SK-N-SH (cell line): ENCODE measurements around the gene PTPMT1. TPM values are rescaled to one million over a fixed set of nuclear protein-coding genes. Genes with fewer than 3 reads are reported as not detected.

Experiments
- CTCF ChIA-PET: fragments of 300-600, 350-600 bp; formaldehyde crosslinking; extraction: SDS; loops from one replicate; lab custom pipeline; 2021; lab: Yijun Ruan, JAX
- POLR2A ChIA-PET: fragments of 350-600 bp; sonication (Branson Sonifier 250); formaldehyde crosslinking; extraction: SDS; loops from one replicate; lab custom pipeline; 2020; ENCODE audit warnings: antibody characterized with exemption, inconsistent platforms; lab: Yijun Ruan, JAX
- DNase-seq: peaks from one replicate; pipeline ENCODE4 v3.0.0; 2012
- H2AFZ ChIP-seq: fragments of 200-600 bp; sonication (generic); 2 replicates; pipeline ENCODE4 v1.8.1; 2016; ENCODE audit warnings: antibody characterized with exemption, mild to moderate bottlenecking, low read depth
- H3F3A ChIP-seq: fragments of 200-600 bp; sonication (generic); replicated peaks from 2 replicates; pipeline ENCODE3; 2016; ENCODE audit warnings: antibody characterized with exemption, mild to moderate bottlenecking; ENCODE audit not compliant: insufficient read depth
- H3K27ac ChIP-seq, 2 experiments: fragments of 200-500 bp in 1 of 2; fragments of 200-600 bp in 1 of 2; sonication (Bioruptor generic) in 1 of 2; sonication (generic), shearing (Covaris generic) in 1 of 2; 2 replicates each; pipeline versions ENCODE4 v1.5.1 to v1.6.1; 2014 to 2016; ENCODE audit warnings: low read depth in 2 of 2, inconsistent platforms in 1 of 2, low read length in 1 of 2, mild to moderate bottlenecking in 1 of 2, mixed read lengths in 1 of 2
- H3K27me3 ChIP-seq: fragments of 200-600 bp; sonication (generic), shearing (Covaris generic); 2 replicates; pipeline ENCODE4 v1.6.1; 2016; ENCODE audit warnings: mixed run types; ENCODE audit not compliant: insufficient read depth
- H3K36me3 ChIP-seq, 2 experiments: fragments of 200-500 bp in 1 of 2; fragments of 200-600 bp in 1 of 2; sonication (Bioruptor generic) in 1 of 2; sonication (generic) in 1 of 2; replicated peaks in 1 of 2; 2 replicates each; pipeline versions ENCODE3 to v1.5.1; 2014 to 2016; ENCODE audit warnings: low read length in 1 of 2, mild to moderate bottlenecking in 1 of 2; ENCODE audit not compliant: insufficient read depth in 2 of 2, control insufficient read depth in 1 of 2
- H3K4me1 ChIP-seq, 2 experiments: fragments of 200-500 bp in 1 of 2; fragments of 200-600 bp in 1 of 2; sonication (Bioruptor generic) in 1 of 2; sonication (generic), shearing (Covaris generic) in 1 of 2; 2 replicates each; pipeline versions ENCODE4 v1.5.1 to v1.6.1; 2014 to 2016; ENCODE audit warnings: low read depth in 1 of 2, low read length in 1 of 2, mixed run types in 1 of 2; ENCODE audit not compliant: insufficient read depth in 2 of 2, control insufficient read depth in 1 of 2
- H3K4me2 ChIP-seq: fragments of 200-600 bp; sonication (generic), shearing (Covaris generic); 2 replicates; pipeline ENCODE4 v1.6.1; 2017; ENCODE audit warnings: mixed run types
- H3K4me3 ChIP-seq, 2 experiments: fragments of 200-500 bp in 1 of 2; fragments of 200-600 bp in 1 of 2; sonication (Bioruptor generic) in 1 of 2; sonication (generic), shearing (Covaris generic) in 1 of 2; 2 replicates each; pipeline versions ENCODE4 v1.5.1 to v1.8.1; 2014 to 2016; ENCODE audit warnings: low read depth in 2 of 2, inconsistent platforms in 1 of 2, low read length in 1 of 2, mild to moderate bottlenecking in 1 of 2, mixed read lengths in 1 of 2, moderate library complexity in 1 of 2
- H3K79me2 ChIP-seq: fragments of 200-600 bp; sonication (generic); 2 replicates; pipeline ENCODE4 v1.8.1; 2017; ENCODE audit warnings: mild to moderate bottlenecking; ENCODE audit not compliant: insufficient read depth
- H3K9ac ChIP-seq: fragments of 200-600 bp; sonication (generic); 2 replicates; pipeline ENCODE4 v1.6.1; 2017; ENCODE audit warnings: mixed run types
- H3K9me2 ChIP-seq: fragments of 200-600 bp; sonication (generic); 2 replicates; pipeline ENCODE4 v1.6.1; 2017; ENCODE audit warnings: mixed run types
- H3K9me3 ChIP-seq: fragments of 200-600 bp; sonication (generic); 2 replicates; pipeline ENCODE4 v1.6.1; 2017; ENCODE audit warnings: mixed run types, mild to moderate bottlenecking, moderate library complexity
- H4K20me1 ChIP-seq: fragments of 200-600 bp; sonication (generic); 2 replicates; pipeline ENCODE4 v1.6.1; 2017; ENCODE audit warnings: mild to moderate bottlenecking, mixed run types; ENCODE audit not compliant: insufficient read depth
- CTCF ChIP-seq: fragments of 200-600 bp; sonication (generic); IDR thresholded peaks from 2 replicates; pipeline ENCODE4 v1.6.1; 2017; ENCODE audit warnings: antibody characterized with exemption, mild to moderate bottlenecking, moderate library complexity
- ELF1 ChIP-seq: IDR thresholded peaks from 2 replicates; pipeline ENCODE4 v1.4.0; 2012
- EP300 ChIP-seq, 2 experiments: IDR thresholded peaks; 2 replicates each; pipeline versions ENCODE4 v1.4.0 to v1.6.1; 2012; ENCODE audit warnings: borderline replicate concordance in 1 of 2, low read depth in 1 of 2, low read length in 1 of 2
- EZH2phosphoT487 ChIP-seq: fragments of 200-600 bp; sonication (generic); IDR thresholded peaks from 2 replicates; pipeline ENCODE4 v1.6.1; 2017; ENCODE audit warnings: low read depth, mixed run types, mild to moderate bottlenecking, antibody characterized with exemption, moderate library complexity, borderline replicate concordance
- FOSL2 ChIP-seq: IDR thresholded peaks from 2 replicates; pipeline ENCODE4 v1.4.0; 2012; ENCODE audit warnings: low read depth, mild to moderate bottlenecking, moderate library complexity, borderline replicate concordance
- FOXJ3 ChIP-seq: sonication (generic); formaldehyde crosslinking; IDR thresholded peaks from 2 replicates; pipeline ENCODE4 v1.5.1; 2020; ENCODE audit warnings: mild to moderate bottlenecking, missing genetic modification reagents
- FOXM1 ChIP-seq: IDR thresholded peaks from 2 replicates; pipeline ENCODE4 v1.4.0; 2012; ENCODE audit warnings: low read depth, mild to moderate bottlenecking
- GABPA ChIP-seq: IDR thresholded peaks from 2 replicates; pipeline ENCODE4 v1.4.0; 2012; ENCODE audit warnings: low read depth, mild to moderate bottlenecking
- GATA2 ChIP-seq: sonication (generic); formaldehyde crosslinking; IDR thresholded peaks from 2 replicates; pipeline ENCODE4 v1.5.0; 2020; ENCODE audit warnings: mild to moderate bottlenecking, missing genetic modification reagents
- IRF3 ChIP-seq: fragments of 150-350 bp; IDR thresholded peaks from 2 replicates; pipeline ENCODE4 v1.6.1; 2016; ENCODE audit warnings: mild to moderate bottlenecking, low read depth, low read length
- JUND ChIP-seq: IDR thresholded peaks from 2 replicates; pipeline ENCODE4 v1.4.0; 2012
- MAX ChIP-seq: IDR thresholded peaks from 2 replicates; pipeline ENCODE4 v1.4.0; 2012; ENCODE audit warnings: low read depth
- MEF2A ChIP-seq: IDR thresholded peaks from 2 replicates; pipeline ENCODE4 v1.4.0; 2012; ENCODE audit warnings: low read depth, borderline replicate concordance
- MXI1 ChIP-seq: IDR thresholded peaks from 2 replicates; pipeline ENCODE4 v1.6.1; 2012; ENCODE audit warnings: mild to moderate bottlenecking, low read depth, low read length, improper control_type of control experiment
- NFIC ChIP-seq: IDR thresholded peaks from 2 replicates; pipeline ENCODE4 v1.4.0; 2012; ENCODE audit warnings: borderline replicate concordance
- NRF1 ChIP-seq: IDR thresholded peaks from 2 replicates; pipeline ENCODE4 v1.6.1; 2012; ENCODE audit warnings: low read depth, mild to moderate bottlenecking, low read length
- RCOR1 ChIP-seq: fragments of 150-350 bp; IDR thresholded peaks from 2 replicates; pipeline ENCODE4 v1.6.1; 2017; ENCODE audit warnings: antibody characterized with exemption, low read length
- RXRA ChIP-seq: IDR thresholded peaks from 2 replicates; pipeline ENCODE4 v1.4.0; 2012; ENCODE audit warnings: low read depth, mild to moderate bottlenecking, borderline replicate concordance
- SIN3A ChIP-seq: IDR thresholded peaks from 2 replicates; pipeline ENCODE4 v1.6.1; 2012; ENCODE audit warnings: low read depth, mild to moderate bottlenecking, low read length, moderate library complexity, borderline replicate concordance
- SMC3 ChIP-seq: IDR thresholded peaks from 2 replicates; pipeline ENCODE4 v1.6.1; 2012; ENCODE audit warnings: low read depth, low read length, improper control_type of control experiment
- TAF1 ChIP-seq: IDR thresholded peaks from 2 replicates; pipeline ENCODE4 v1.6.1; 2012; ENCODE audit warnings: low read depth, mild to moderate bottlenecking, low read length, moderate library complexity, borderline replicate concordance
- TEAD4 ChIP-seq: IDR thresholded peaks from 2 replicates; pipeline ENCODE4 v1.4.0; 2012; ENCODE audit warnings: mild to moderate bottlenecking, borderline replicate concordance; ENCODE audit not compliant: insufficient read depth
- USF2 ChIP-seq: fragments of 150-350 bp; IDR thresholded peaks from 2 replicates; pipeline ENCODE4 v1.6.1; 2017; ENCODE audit warnings: antibody characterized with exemption, low read length, low read depth, borderline replicate concordance
- YY1 ChIP-seq: IDR thresholded peaks from 2 replicates; pipeline ENCODE4 v1.4.0; 2012; ENCODE audit warnings: low read depth, mild to moderate bottlenecking
- WGBS: methylation state at CpG from one replicate; pipeline ENCODE4 v1.1.6; 2017; ENCODE audit warnings: low lambda C conversion rate; 5-methylcytosine and 5-hydroxymethylcytosine counted together
- polyA plus RNA-seq, 3 experiments: library from polyadenylated mRNA; depleted of rRNA; stranded (reverse); fragments of >200 nt; gene quantifications; 2 replicates each; pipeline ENCODE4 v1.2.3, GENCODE V29; 2012

Gene PTPMT1
- polyA plus RNA-seq, 1 of the 3 experiments (the other 2 are of a cell fraction): 64.4 TPM

- TF ChIP-seq EZH2phosphoT487 (no peak), FOXM1 (no peak)
These were observed 30.6 kb downstream of the PTPMT1 start (continued) for GRCh38 chr11:47595967-47596366.

- WGBS: 88% methylated on average over 3 of the region's 4 CpGs
- Histone ChIP-seq H3K9ac (no peak overlapping the region), H3F3A (no peaks in the 10 kb centered on the region)
These were observed 34.5 kb downstream of the PTPMT1 start for GRCh38 chr11:47599902-47600301.

GRCh38 chr11:47603295-47603694 lies 37.9 kb downstream of the PTPMT1 start:
- ChIA-PET CTCF (no interaction called here), POLR2A (no interaction called here)
- WGBS: 89% methylated on average over 4 of the region's 4 CpGs
- Histone ChIP-seq H4K20me1 (no peaks in the 10 kb centered on the region), H3K79me2 (no peaks in the 10 kb centered on the region), H3K9me3 (no peaks in the 10 kb centered on the region), H3K27me3 (no peaks in the 10 kb centered on the region), H2AFZ (no peak overlapping the region), H3K9me2 (no peaks in the 10 kb centered on the region), H3K27ac (no peak overlapping the region), H3K4me2 (no peak overlapping the region), H3K9ac (no peak overlapping the region), H3F3A (no peaks in the 10 kb centered on the region), H3K4me3 (no peak overlapping the region), H3K36me3 (no peaks in the 10 kb centered on the region), H3K4me1 (peaks cover 9 to 19% of the 10 kb centered on the region in 2 experiments; a peak in 1 of 4 replicates)
- no peak for DNase-seq
- TF ChIP-seq JUND: no peak
- no peak for TF ChIP-seq NRF1
- TF ChIP-seq MEF2A: no peak
- TF ChIP-seq FOSL2: no peak
- no peak for TF ChIP-seq CTCF
- TF ChIP-seq FOXJ3 (CRISPR knock-in tag): no peak
- no peak for TF ChIP-seq MXI1
- no peak for TF ChIP-seq MAX
- no peak for TF ChIP-seq YY1
- no peak for TF ChIP-seq NFIC
- TF ChIP-seq GABPA: no peak
- TF ChIP-seq USF2: no peak
- no peak for TF ChIP-seq GATA2 (CRISPR knock-in tag)
- no peak for TF ChIP-seq TEAD4

More at GRCh38 chr11:47599902-47600301, 34.5 kb downstream of the PTPMT1 start:
- Histone ChIP-seq H3K27me3 (no peaks in the 10 kb centered on the region; the same call in 1 of the 2 replicates), H2AFZ (no peak overlapping the region), H3K9me2 (no peaks in the 10 kb centered on the region), H3K4me3 (no peak overlapping the region), H3K79me2 (no peaks in the 10 kb centered on the region), H3K4me2 (no peak overlapping the region), H3K9me3 (no peaks in the 10 kb centered on the region), H3K36me3 (no peaks in the 10 kb centered on the region), H3K4me1 (peaks cover 0 to 2% of the 10 kb centered on the region in 2 experiments; a peak in 1 of 4 replicates), H4K20me1 (no peaks in the 10 kb centered on the region), H3K27ac (no peak overlapping the region)
- no peak for TF ChIP-seq GABPA
- no peak for TF ChIP-seq TAF1
- TF ChIP-seq RCOR1: no peak
- TF ChIP-seq IRF3: no peak
- TF ChIP-seq RXRA: no peak
- no peak for TF ChIP-seq MXI1
- no peak for TF ChIP-seq FOSL2
- no peak for TF ChIP-seq SIN3A
- TF ChIP-seq ELF1: no peak
- no peak for TF ChIP-seq YY1
- TF ChIP-seq SMC3: no peak
- no peak for TF ChIP-seq TEAD4
- TF ChIP-seq FOXM1: no peak
- TF ChIP-seq JUND: no peak
- no peak for TF ChIP-seq EP300 (IDR thresholded peaks at IDR 0.05; ENCODE audit: borderline replicate concordance in 1 of 2, low read depth in 1 of 2, low read length in 1 of 2)
- no peak for TF ChIP-seq EZH2phosphoT487
- DNase-seq: no peak
- ChIA-PET CTCF (no interaction called here), POLR2A (no interaction called here)
